HG03280 (cell line): ENCODE results near the gene ZNF576.
"Not testable (repeated sequence)": the region's sequence is repeated elsewhere in the genome, so short reads cannot be mapped to it uniquely, and the experiment has no call there.

Experiments
- ATAC-seq: cut with Tn5 transposase; IDR thresholded peaks from one replicate; pipeline ENCODE4 v1.9.1; 2021; ENCODE audit warnings: mild to moderate bottlenecking, moderate library complexity; ENCODE audit not compliant: unreplicated experiment

The ZNF576 gene

DNA sequence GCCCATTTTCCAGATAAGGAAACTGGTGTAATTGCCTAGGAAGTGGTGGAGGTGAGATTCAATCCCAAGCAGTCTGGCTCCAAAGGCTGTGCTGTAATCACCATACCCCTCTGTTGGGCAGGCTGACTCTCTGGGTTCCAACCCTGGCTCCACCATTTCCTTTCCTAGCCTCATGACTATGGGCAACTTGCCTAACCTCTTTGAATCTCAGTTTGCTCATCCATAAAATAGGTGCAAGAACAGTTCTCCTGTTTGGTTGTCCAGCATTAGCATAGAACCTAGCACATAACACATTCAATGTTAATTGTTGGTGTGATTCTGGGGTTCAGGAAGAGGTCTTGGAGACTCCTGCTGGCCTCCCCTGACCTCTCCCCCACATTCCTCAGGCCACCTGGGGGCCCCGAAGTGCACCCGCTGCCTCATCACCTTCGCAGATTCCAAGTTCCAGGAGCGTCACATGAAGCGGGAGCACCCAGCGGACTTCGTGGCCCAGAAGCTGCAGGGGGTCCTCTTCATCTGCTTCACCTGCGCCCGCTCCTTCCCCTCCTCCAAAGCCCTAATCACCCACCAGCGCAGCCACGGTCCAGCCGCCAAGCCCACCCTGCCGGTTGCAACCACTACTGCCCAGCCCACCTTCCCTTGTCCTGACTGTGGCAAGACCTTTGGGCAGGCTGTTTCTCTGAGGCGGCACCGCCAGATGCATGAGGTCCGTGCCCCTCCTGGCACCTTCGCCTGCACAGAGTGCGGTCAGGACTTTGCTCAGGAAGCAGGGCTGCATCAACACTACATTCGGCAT is 2.2 kb downstream of the ZNF576 start:
- no peak for ATAC-seq

DNA sequence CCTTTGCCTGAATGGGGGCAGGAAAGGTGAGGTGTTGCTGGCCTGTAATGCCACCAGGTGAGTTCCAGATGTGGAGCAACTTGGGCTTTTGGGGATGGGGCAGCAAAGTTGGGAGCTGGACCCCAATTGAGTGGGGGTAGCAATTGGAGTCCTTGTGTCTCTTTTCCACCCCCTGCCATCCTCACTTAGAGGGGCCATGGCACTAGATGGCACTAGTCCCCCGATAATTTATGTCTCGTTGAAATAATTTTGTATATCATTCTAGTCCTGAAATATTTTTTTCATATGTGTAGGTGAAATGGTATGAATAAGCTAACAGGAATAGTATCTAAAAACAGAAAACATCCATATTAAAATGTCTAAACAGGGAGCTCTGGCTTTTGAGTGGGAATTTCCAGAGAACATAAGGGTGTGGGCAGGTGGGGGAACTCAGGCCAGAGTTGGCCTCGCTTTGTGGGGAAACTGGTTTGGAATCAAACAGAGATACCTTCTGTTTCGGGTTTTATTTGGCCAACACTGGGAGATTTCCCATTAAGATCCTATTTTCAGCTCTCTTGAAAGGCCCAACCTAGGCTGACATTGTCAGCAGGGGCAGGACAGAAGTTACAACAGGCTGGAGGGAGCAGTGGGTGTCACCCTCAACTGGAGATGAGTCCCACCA is 3.4 kb downstream of the ZNF576 start:
- no peak for ATAC-seq

DNA sequence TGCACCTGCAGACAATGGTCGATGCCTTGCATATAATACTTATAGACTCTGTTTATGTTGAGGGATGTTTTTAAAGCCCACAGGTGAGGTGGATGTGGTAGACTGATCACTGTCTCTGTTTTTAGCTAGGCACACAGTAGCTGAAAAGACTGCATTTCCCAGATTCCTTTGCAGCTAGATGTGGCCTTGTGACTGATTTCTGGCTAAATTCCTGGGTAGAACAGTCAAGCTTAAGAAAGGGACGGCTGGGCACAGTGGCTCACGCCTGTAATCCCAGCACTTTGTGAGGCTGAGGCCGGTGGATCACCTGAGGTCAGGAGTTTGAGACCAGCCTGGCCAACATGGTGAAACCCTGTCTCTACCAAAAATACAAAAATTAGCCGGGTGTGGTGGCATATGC is 3.9 kb downstream of the ZNF576 start:
- not testable (repeated sequence) for ATAC-seq

DNA sequence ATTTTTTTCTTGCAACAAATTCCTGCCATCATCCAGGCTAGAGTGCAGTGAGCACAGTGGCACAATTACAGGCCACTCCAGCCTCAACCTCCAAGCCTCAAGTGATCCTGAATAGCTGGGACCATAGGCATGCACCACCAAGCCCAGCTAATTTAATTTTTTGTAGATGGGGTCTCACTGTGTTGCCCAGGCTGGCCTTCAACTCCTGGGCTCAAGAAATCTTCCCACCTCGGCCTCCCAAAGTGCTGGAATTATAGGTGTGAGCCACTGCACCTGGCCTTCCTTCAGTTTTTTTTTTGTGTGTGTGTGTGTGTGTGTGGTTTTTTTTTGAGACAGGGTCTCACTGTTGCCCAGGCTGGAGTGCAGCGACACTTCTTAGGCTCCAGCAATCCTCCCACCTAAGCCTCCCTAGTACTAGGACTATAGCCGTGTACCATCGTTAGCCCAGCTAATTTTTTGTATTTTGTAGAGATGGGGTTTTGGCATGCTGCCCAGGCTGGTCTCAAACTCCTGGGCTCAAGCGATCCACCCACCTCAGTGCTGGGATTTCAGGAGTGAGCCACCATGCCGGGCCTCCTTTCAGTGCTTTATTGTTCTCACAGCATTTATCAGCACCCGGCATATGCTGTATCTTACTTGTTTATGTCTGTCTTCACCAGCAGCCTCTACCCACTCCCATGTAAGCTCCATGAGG is 9.6 kb downstream of the ZNF576 start:
- ATAC-seq, result no peak

DNA sequence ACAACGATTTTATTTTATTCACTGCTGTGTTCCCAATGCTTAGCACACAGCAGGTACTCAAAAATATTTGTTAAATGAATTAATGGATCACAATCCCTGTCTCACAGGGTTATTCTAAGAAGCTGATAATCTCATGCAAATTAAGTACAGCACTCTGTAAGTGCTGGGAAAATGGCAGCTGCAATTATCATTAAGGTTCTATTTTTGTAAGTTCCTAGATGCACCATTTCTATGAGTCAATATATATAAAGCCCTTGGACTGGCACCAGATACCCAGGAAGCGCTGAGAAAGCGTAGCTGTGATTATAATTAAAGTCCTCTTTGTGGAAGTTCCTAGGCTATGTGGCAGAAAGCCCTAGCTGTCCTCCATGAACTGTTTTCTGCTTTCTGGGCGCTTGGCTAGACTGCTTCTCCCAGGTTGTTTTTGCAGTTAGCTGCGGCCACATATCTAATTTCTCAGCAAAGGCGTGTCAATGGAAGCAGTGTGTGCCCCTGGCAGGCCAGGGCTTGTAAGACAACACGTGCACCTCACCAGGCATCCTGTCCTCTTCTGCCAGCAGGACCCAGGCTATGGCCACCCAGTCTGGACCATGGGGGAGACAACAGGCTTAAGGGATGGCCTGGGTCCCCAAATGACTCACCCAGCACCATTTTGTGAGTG is 10.3 kb downstream of the ZNF576 start:
- no peak for ATAC-seq

DNA sequence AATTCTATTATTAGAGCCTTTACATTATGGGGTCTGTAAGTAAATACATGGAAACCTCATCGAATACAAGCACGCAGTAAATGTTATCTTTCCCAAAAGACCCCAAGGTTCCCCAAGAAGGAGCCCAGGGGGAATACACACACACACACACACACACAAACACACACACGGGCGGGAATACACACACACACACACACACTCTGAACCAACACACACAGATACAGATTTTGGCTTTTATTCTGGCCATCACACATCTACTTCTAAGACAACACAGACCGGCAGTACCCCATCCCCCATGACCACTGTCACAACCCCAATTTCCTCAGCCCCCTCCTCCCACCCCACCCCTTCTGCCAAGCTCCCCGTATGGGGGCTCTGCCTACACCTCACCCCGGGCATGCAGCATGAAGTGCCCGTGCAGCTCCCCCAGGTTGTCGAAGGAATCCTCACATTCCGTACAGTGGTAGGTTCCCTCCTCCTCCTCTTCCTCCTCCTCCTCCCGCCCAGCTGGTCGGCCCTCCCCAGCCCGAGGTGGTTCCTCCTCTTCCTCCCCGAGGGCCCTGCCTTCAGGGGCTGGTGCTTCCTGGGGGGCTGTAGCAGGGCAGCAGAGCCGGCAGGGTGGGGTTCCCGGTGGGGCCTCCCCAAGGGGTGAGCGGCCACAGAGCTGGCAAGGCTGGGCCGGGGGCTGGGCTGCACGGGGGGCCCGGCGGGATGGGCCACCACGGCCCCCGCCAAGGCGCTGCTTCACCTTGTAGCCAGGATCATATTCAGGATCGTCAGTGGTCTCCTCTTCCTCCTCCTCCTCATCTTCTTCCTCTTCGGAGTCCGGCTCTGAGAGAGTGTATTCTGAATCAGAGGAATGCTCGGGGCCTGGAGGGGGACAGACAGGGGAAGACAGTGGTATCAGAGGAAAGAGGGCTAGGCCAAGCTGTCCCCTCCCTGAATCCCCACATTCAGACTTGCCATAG is 11.1 kb downstream of the ZNF576 start:
- ATAC-seq, result no peak

DNA sequence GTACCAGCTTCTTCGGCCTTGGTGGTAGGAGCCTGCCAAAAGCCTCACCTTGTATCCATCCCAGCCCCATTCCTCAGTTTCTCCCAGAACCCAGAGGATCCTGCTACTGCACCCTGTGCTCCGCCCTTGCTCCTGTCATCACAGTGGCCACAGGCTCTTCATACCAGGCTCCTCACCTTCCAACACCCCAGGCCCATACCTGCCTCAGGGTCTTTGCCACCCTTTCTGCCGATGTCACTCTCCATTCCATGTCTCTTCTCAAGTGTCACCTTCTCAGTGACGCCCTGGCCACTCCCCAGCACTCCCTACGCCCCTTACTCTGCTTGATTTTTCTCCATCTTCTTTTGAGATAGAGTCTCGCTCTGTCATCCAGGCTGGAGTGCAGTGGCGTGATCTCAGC is 13.5 kb downstream of the ZNF576 start:
- ATAC-seq, result no peak

DNA sequence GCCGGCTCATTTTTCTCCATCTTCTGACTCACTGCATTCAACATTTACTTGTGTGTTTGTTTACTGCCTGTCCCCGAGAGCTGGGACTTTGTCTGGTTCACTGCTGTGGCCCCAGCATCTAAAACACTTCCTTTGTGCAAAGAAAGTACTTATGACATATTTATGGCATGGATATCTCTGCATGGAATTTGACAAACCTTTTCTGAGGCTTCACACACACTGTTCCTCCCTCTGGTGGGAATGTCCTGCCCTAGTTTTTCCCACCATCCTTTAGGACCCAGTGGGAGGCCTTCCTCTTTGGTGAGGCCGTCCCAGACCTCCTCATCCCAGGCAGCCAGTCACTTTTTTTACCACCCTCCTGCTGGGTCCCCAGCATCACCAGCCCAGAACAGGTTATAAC is 14.1 kb downstream of the ZNF576 start:
- ATAC-seq, result no peak

DNA sequence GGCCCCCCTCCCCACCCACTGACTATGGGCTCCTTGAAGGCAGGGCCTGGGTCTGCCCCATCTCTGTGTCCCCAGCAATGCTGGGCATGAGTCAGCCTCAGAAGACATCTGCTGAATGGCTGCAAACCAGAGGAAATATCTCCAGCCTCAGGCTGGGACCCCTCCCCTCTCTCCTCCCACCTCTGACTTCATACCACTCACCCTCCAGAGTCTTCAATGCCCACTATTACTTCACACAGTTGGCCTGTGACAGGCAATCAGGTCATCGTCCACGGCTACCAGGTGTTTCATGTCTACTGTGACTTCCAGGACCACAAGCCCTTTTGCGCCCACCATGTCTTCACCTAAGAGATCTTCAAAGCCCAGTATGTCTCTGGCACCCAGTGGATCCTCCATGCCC is 15.4 kb downstream of the ZNF576 start, which contains the start of gene SRRM5:
Gene SRRM5 (plus strand): TSS at position 301 of the 400 bp plus-strand sequence. CDS start 34 bp downstream, at position 335.
- ATAC-seq, result no peak

DNA sequence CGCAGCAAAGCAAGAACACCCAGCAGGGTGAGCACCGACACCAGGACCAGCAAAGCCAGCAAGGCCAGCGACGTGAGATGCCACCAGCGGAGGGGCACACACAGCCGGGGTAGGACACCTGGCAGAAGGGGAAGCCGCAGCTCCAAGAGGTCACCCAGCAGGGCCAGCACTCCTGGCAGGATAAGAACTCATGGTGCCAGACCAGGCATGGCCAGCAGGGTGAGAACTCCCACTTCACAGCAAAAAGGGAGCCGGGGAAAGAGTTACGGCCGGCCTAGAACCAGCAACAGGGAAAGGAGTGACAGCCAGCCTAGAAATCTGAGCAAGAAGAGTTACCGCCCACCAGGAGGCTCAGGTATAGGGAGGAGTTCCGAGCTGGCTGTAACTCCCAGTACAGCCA is 16.0 kb downstream of the ZNF576 start:
- ATAC-seq, result no peak

DNA sequence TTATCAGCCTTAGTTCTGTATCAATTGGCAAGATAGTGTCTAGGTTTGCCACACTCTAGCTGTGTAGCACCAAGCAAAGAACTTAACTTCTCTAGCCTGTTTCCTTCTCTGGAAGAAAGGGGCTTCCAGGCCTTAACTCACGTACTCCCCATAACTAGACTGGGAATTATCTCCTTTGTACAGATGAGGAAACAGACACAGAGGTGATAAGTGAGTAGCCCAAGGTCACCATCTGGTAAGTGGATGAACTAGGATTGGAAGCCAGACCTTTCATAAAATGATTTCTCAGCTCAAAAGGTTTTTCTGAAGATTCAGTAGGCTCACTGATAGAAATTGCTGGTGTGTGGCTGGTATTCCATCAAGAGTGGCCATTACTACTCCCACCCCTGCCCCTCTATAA is 19.9 kb downstream of the ZNF576 start:
- ATAC-seq, result no peak

DNA sequence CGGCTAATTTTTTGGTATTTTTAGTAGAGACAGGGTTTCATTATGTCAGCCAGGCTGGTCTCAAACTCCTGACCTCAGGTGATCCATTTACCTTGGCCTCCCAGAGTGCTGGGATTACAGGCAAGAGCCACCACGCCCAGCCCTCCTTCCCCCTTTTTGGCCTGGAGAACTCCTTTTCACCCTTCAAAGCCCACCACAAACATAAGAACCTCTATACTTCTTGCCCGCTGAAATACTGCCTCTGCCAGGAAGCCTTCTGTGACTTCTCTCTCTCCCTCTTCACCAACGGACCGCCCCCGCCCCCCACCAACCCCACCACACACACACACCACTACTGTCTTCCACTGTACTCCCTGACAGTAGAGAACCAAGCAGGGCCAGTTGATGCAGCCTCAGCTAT is 20.6 kb downstream of the ZNF576 start:
- ATAC-seq, result no peak

DNA sequence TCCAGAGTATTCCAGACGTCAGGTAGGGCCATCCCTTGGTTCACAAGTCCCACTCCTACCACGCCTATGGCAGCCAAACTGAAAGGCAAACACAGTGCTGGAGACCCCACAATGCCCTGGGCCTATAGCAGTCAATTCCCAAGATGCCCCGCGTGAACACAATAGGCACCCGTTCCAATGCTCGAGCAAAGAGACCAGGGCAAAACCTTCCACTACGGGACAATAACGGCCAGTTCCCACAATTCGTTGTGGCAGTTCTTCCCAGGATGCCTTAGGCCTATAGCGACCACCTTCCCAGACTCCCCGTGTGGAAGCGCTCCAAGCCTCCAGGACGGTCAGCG is 22.5 kb downstream of the ZNF576 start:
- ATAC-seq, result peak; percentile 15

DNA sequence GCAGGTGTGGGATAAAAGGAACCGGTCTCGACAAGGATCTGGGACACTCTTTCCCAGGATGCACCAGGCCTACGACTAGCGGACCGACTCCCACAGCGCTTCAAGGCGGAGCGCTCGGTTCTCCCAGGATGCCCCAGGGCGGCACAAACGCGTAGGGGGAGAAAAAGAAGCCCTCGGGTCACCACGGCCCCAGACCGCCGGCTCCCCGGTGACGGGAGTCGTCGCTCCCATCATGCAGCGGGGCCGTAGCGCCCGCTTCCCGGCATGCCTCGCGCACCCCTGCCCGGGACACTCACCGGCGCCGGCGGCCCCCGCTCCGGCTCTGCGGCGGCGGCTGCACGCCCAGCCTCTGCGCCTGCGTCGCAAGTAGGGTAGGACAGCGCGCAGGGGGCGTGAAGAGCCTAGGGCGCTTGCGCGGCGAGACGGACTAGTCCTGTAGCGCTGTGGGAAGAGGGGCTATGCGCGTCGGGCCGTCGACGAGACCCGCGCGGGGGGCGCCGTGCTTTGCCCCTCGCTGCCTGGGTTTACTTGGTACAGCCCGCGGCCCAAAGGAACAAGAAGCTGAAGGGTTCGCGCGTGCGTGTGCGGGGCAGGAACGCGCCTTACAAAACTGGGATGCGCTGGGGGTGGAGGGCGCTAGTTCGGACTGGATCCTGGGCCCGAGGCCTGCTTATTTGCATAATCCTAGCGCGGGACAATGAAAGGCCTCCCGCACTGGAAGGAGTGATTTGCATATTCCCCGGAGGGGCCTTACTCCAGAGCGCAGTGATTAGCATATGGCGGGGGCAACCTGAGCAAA is 23.1 kb downstream of the ZNF576 start, which contains the start of gene ZNF428:
Gene ZNF428 (minus strand): TSS at position 368 of the 799 bp plus-strand sequence. CDS start 5,325 bp downstream, outside the sequence.
- ATAC-seq, result peak; percentile 81

DNA sequence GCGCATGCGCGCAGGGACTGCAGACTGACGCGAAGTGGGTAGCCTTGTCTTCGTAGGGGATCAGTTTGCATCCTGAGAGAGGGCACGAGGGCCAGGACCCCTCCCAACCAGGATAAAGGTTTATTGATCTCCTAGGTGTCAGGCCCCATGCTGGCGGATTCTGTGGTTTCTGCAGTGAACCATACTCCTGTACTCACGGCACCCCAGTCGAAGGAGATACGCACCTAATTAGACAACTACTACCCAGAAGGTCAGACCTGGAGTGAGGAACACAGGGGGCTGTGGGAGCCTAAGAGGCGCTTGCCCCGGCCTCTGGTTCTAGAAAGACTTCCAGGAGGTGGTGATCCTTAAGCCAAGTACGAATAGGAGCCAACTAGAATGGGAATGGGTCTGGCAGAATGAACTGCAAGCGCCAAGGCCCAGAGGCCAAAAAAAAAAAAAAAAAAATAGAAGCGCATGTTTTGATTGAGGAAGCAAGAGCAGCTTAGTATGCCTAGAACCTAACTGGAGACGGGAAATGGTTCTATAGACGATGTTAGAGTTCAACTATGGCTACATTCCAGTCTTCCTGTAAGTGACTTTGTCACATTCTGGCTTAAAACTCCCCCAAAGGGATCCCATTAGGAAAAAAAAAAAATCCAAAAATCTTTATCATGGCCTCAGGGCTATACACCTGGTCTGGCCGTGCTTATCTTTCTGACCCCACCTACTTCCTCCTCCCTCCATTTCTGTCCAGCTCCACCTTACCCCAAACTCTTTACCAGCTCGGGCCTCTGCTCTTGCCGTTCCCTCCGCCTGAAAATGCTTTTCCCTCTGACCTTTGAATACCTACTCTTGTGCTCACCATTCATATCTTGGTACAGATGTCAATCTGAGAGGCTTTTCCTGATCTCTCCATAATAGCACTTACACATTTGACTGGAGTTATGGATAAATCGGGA is 23.9 kb downstream of the ZNF576 start:
- no peak for ATAC-seq

DNA sequence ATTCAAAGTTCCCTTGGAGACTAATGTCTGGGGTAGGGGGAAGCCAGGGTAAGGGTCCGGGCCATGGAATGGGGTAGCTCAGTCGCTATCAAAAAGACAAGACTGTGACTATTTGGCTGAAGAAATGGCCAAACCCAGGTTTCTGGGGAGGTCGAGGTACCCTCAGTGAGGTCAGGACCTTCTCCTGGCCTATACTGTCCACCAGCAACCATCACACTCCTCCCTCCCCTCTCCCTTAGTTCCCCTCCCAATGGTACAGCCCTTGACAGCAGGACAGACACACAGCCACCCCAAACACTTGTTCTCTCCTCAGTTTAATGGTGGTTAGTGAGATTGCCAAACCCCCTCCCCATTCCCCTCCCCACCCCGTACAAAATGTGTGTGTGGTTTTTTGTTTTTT is 25.7 kb downstream of the ZNF576 start:
- no peak for ATAC-seq

DNA sequence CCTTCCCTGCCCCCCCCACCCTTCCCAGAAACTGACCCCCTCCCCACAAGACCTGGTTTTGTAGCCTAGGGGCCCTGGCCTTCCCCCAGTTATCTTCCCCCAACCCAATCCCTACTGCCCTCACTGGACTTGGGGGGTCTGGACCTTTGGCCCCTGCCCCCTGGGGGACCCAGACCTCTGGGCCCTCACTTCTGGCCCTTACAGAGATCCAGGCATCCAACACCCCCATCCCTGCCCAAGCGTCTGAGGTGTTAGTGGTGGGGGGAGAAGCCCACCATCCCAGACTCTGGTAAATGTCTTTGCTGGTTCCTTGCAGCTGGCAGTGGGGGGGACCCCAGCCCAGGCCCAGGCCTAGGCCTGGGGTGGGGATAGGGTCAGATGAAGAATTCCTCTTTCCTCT is 26.6 kb downstream of the ZNF576 start:
- ATAC-seq, result no peak
